Measurements from ENCODE around the gene PCDH9.

Gene PCDH9

DNA sequence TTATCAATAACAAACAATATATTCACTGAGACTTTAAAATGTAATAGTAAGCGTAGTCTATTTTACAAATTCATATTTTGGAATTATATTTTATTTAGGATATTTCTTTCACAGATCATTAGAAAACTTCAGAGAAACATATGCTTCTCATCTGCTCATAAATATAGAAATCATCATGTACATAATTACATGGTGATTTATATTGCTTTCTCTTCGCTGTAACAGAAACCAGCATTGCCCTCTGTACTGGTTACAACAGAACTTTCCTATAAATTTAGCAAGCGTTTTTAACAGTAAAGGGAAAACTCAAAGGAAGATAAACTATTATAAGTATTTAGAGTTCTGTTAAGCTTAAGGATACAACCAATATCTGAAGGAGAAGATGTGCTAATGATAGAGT lies 672.8 kb downstream of the PCDH9 start:
- DNase-seq, result no peak

DNA sequence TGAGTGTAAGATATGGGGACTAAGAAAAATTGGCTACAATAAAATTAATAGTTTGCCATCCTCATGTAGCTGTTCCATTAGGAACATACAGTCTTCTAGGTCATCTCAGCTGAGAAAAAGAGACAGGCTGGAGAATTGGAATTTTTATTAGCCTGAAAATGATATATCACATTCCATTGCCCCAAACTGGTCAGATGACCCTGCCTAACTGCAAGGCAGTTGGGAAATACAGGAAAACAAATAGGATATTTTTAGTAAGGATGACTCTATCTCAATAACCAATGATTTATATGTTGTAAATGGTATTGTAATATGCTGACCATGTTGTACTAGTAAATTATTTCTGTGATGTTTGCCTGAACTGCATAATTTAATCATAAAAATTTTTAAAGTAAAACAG lies 673.8 kb downstream of the PCDH9 start:
- no peak for DNase-seq

DNA sequence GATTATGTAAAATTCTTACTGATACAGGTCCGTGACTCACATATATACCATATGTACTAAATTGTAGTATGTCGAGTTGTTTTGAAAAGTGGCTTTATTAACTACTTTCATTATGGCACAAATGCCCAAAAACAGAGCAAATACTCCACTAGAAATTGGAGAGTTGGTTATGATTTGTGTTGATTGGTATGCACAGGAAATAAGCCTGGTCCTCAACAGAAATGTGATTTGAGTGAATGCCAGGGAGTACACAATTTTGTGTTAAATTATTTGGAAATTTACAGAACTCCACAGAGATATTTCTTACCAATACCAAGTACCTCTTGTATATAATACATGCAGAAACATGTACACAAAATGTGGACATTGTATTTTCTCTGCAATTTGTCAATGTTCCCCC lies 676.7 kb downstream of the PCDH9 start:
- no peak for DNase-seq

DNA sequence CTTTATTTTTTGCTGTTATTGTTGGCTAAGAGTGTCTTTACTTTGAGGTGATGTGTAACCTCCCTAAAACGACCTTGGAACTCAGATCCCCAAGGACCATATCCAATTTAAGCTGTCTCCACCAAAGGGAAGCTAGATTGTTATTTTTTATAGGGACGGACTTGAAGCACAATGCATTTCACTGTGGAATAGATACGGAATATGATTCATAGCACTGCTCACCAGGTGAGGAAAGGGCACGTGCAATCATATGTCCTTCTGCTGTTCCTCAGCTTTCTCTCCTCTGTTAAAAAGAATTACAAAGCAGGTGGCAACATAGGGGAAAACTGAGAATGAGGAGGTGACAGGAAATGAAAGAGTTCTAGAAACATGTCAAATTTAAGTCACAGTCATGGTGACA lies 679.0 kb downstream of the PCDH9 start:
- no peak for DNase-seq

DNA sequence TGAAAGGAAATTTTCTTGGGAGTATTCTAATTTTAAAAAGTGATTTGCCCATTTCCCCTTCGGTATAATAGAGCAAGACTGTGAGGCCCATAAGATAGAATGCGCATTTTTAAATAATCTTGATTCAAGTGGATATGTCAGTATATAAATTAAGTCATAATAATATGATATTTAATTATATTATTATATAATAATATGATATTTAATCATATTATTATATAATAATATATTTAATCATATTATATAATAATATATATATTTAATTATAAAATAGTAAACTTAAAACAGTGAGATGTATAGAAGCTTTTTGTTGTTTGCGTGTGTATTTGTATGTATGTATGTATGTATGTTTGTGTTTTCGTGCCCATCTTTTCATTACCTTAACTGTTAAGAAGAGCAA lies 682.5 kb downstream of the PCDH9 start:
- DNase-seq, result no peak

DNA sequence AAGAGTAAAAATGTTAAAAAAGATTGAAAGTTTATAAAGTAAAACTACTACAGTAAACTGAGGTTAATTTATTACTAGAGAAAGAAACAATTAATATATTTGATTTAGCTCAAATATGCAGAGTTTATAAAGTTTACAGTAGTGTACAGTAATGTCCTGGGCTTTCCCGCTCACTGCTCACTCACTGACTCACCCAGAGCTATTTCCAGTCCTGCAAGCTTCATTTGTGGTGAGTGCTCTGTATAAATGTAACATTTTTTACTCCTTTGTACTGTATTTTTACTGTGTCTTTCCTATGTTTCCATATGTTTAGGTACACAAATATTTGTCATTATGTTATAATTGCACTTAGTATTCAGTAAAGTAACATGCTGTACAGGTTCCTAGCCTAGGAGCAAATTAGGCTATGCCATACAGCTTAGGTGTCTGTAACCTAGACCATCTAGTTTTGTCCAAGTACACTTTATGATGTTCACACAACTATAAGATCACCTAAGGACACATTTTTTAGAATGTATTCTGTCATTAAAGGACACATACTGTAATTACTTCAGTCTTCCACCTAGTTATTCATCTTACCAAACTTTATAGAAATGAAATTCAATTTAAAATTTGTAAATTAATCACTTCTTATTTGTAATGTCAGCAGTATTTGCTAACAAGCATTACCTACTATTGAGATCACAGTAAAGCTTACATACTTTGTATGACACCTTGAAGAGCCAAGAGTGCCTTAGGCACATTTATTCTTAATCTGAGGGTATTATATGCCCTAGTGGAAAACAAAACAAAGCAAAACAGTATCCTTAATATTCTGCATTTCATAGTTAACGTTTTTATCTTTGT lies 683.4 kb downstream of the PCDH9 start:
- DNase-seq, result no peak

DNA sequence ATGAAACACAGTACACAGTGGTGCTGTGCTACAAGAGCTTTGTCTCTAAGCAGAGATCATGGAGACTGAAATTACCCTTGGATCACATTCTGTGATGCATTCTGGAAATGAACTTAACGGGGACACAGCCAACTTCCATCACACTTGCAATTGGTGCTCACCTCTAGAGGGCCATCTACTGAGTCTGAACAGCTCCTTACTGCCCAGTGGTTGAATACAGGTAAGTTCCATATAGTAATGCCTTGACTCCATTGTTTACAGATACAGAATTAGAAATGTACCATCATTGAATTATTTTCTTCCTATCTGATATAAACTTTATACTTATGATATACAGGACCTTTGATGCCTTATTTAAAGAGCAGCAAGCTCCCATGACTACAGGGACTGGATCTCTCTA lies 686.4 kb downstream of the PCDH9 start:
- DNase-seq, result no peak

DNA sequence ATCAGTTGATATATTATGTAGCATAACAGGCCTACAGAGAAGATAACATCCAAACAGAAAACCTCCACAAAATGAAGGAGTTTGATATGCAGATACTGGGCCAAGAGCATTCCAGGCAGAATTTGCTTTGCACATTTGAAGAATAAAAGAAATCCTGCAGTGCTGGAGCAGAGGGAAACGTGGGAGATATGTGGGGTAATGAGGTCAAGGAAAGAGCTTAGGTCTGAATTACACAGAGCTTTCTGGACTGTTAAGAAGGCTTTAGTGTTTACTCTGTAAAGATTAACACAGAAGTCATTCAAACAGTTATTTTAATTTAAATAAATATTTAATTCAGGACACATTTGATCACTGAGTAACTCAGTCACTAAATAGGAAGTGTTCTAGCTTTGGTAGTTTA lies 692.7 kb downstream of the PCDH9 start:
- no peak for DNase-seq

DNA sequence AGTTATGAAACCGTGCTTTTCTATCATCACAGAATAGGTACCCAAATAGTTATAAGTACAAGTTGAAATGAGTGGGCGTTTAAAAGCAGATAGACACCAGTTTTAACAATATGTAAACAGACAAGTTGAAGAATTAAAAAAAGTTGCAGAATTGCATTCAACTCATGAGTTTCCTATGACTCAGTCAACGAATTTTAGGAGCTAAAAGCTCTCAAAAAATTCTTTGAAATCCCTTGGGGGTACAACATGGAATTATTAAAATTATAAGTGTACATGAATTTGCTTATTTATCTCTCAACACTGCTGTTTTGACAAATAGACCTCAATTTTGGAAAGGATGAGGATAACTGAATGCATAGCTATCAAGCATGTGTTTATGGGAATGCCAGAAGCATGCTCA lies 693.4 kb downstream of the PCDH9 start:
- no peak for DNase-seq

DNA sequence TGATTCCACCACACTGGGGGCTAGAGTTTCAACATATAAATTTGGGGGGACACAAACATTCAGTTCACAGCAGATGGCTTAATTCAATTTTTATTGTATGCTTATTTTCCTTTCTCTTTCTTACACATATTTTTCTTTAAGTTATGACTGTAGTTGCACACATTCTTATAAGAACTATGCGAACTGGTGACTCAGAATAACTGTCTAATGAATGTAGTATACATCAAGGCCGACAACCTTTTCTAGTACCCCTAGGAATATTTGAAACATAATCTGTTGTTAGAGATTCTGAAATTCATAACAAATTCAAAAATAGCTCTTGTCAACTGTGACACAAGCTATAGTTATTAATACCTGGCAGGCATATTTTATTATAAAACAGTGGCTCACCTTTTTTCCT lies 695.6 kb downstream of the PCDH9 start:
- DNase-seq, result no peak

DNA sequence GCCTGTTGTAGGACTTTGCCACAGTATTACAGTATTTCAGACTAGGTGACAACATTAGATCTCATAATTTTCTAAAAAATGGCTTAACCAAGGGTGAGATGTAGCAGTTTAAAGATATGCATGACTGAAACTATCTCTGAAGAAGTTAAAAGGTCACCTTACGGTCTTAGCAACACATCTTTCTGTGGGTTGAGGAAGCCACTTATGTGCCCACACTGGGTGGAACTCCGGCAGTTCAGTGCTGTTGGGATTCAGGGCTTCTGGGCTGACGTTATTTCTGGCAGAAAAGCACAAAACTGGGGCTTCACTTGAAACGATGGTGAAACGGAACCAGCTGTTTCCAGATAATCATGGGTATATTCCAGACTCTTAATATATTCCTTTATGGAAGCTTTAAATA lies 697.3 kb downstream of the PCDH9 start:
- DNase-seq, result no peak

DNA sequence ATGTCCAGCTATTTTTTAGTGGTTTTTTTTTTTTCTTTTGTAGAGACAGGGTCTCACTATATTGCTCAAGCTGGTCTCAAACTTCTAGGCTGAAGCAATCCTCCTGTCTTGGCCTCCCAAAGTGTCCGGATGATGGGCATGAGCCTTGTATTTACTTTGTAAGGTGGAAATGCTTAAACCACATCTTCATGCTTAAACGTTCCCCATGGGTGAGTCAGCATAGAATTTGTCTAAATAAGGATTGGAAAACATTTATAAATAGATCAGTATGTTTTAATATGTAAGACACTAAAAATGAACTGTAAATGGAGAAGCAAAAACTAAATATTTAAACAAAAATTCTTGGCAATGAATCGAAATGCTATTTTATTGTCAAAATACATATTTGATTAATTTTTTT lies 698.0 kb downstream of the PCDH9 start:
- DNase-seq, result no peak

DNA sequence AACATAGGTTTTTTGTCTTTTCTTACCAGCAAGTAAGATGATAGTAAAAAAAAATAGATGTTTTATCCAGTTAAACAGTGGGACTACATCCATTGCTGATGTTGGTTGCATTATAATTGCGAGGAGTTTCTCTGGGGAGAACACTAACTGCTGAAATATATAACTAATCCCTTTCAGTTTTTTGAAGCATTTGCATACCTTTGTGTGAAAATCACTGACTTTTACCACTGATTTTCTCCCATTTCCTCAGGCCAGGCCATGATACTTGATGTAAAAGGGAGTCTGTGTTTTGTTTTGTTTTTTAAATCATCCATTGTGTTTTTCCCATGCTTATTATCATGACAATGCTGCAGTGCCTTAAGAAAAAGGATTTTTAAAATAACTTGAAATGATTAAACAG lies 699.5 kb downstream of the PCDH9 start:
- no peak for DNase-seq

DNA sequence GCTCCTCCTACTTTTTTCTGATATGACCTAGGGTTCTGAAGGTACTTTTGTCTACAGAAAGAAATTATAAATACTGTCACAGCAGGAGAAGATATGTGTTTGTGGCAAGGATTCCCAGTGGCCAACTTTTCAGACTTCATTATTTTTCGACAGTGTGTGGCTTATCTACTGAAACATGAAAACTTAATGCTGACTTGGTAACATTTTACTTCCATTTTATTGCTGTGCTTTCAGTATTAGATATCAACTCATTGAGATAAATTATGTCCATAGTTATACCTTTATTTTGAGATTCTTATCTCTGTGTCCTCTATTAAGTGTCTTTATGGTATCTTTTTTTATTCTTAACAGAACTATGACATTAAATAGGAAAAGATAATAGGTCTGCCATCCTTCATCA lies 700.0 kb downstream of the PCDH9 start:
- DNase-seq, result no peak

DNA sequence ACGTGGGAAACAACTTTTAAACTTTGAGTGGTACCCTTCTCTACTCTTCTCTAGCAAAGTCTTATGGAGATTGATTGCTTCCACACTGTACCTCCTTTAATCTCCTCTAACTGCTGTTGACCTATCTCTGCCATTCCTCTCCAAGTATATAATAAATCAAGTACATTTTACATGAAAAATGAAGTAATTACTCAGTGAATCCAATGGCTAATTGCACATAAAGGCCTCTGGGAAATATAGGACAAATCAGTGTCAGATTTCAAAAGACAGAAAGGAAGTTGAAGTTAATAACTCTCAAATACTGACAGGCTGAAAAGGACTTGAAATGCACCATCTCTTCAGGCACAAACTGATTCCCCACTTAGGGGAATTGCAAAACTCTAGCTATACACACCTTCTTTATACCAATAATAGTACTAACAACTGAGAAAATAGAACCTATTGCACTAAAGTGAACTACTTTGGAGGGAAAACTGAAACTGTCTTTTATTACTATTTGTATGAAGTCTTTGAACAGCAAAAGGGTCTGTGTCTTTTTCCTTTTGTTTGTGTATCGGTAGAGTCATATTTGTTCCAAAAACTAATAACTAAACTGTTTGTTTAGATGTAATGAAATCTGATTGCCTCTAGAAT lies 701.1 kb downstream of the PCDH9 start:
- no peak for DNase-seq

DNA sequence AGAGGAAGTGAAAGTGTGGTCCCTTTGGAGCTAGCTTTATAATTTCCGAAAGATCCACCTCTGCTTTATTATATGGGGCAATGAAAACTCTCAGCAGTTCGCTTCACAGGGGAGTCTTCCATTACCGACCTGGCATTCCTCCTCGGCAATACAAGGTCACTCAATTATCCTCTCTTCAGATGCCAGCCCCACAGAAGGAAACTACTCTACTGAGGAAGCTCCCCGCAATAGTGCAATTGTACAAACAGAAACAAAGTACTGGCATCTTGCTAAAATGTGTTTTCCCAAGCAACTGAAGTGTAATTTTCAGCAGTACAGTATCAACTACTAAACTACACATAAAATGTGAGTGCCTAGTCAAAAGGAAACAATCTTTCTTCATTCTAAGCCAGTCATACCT lies 702.0 kb downstream of the PCDH9 start:
- DNase-seq, result no peak

DNA sequence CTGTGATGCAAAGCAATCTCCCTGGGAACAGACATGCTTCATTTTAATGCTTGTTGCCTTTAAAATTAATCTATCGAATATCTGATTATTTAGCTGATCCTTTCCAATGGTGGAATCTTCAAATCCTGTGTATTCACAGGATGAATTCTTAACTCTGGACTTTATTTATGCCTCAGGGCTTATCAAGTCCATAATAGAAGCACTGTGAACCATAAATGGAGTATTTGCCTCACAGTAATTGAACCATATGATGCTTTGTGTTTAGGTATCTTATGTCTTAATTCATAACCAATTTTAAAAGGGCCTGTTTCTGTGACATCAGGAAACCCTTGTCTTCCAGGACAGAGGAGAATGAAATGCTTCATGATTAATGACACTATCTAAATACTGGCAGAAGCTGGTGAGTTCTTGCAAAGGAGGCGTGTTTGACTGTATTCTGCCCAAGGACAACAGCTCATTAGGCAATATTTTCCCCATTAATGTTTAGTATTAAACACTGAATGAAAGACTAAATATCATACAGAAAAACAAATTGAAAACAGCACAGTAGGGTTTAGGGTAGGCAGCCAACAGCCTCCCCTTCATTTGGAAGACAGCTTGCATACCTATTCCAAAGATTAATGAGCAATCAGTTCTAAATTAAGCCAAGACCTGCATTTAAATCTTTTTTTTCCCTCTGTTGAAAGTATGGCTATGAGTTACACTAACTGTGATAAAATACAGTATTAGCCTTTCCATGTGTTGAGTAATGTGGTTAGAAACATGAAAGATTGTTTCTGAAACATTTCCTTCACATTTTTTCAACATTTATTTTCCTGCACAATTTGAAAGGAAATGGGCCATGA lies 709.4 kb downstream of the PCDH9 start:
- DNase-seq, result no peak

DNA sequence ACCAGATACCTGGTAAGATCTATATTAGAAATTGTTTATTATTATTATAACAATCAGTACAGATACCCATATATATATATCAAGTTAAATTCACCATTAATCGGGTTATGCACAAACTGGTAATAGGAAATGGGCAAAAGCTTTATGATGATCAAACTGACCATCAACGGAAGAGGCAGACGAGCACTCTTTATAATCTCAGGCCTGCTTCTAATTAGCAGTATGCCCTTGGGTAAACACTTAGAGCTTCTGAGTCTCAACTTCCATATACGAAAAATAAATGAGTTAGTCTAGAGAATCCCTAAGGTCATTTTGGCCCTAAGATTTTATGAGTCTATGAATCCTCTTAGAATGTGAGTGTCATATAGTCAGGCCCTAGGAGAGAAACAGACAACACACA lies 710.9 kb downstream of the PCDH9 start:
- no peak for DNase-seq

DNA sequence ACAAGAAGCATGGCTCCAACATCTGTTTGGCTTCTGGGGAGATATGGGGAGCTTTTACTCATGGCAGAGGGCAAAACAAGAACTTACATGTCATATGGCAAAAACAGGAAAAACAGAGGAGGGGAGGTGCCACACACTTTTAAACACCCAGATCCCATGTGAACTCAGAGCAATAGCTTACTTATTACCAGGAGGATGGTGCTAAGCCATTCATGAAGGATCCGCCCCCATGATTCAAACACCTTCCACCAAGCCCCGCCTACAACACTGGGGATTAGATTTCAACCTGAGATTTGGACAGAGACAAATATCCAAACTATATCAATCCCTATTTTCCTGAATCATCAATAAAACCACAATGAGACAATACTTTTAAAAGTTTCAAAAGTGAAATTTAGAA lies 712.1 kb downstream of the PCDH9 start:
- DNase-seq, result no peak

DNA sequence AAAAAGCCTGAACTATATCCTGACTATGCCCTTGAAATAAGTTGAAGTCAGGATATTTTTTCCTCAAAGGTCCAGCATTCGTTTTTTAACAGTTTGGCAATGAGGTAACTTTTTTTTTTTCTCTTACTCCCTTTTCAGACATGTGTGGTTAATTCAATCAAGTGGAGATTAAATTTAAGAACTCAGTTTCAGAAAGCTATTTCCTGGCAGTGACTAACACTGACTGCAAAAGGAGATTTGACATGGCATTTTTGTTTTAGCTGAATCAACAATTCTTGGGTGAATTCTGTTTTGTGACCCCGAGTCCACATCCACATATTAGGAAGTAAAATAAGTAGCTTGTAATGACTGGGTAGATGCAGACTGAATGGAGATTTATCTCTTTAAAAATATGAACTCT lies 716.4 kb downstream of the PCDH9 start:
- DNase-seq, result no peak

DNA sequence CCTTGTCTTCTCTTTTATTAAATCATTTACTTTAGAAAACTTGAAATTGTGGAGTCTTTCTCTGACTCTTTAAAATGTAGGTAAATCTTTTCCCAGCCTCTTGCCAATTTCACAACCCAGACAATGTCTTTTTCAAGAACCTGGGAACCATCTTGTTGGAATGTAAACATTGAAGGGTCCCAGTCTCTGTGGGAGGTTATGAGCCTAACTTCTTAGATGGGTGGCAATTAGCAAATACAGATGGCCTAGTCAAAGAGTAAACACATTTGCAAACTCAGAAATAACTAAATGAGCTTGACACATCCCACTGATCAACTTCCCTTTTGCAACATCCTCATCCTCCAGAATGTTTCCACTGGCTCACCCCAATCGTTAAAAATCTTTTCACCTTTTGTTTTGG lies 721.0 kb downstream of the PCDH9 start:
- DNase-seq, result no peak

DNA sequence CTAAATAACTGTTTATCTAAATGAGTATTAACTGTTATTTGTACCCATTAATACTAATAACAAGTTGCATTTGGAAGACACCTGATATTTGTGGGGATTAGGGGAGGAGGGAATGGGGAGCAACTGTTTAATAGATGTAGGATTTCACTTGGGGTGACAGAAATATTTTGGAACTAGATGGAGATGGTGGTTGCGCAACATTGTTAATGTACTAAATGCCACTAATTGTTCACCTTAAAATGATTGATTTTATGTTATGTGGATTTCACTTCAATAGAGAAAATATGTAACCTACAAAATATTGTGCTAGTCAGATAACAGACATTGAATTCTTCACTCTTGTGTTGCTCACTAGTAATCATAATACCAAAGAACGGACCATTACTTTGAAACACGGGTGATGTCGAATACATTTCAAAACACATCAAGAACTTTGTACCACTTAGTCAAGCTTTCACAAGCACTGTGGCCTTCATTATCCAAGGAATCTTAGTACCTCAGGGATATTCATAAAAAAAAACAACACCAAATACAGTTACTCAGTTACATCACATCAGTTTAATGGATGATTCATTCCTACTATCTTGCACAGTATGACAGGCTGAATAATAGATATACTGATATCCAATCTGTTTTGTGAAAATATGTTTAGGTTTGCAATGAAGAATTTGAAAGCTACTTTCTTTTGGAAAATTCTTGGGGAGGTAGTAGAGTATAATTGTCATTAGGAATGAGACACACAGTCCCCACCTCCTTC lies 721.8 kb downstream of the PCDH9 start:
- no peak for DNase-seq

DNA sequence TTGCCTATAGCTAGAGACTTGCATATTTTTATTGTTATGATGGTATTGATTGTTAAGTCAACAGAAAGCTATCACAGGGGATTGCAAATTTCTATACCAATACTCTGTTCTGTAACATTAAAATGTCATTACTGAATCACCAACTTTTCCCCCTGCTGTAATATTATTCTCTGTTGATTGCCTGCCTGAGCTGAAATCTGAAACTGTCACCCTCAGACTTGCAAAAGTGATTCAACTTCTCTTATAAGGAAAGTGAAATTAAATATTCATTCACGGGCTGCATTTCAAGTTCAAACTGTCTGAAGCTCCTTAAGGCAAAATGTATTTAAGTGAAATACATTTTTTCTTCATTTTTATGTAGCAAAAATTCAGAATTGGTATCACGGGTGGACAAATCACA lies 723.2 kb downstream of the PCDH9 start:
- no peak for DNase-seq

Data from activated CD4-positive, alpha-beta T cell treated with anti-CD3 and anti-CD28 coated beads, Interleukin-2, amount 50 U/mL, for 1 hour (primary cell).